HL-60/S4 treated with retinoic acid at 250 ng/mL for 4 days and 3 days (cell line): Measurements from ENCODE around the gene HSD3B1.
"Not testable (repeated sequence)": the region's sequence is repeated elsewhere in the genome, so short reads cannot be mapped to it uniquely, and the experiment has no call there.

Experiments used
- in situ Hi-C: fragments of 300-500 bp; cut with MboI; formaldehyde crosslinking; loops from 2 replicates; pipeline ENCODE4 v1.7.0; 2022; ENCODE audit warnings: low sequenced_read_pairs

The HSD3B1 gene

DNA sequence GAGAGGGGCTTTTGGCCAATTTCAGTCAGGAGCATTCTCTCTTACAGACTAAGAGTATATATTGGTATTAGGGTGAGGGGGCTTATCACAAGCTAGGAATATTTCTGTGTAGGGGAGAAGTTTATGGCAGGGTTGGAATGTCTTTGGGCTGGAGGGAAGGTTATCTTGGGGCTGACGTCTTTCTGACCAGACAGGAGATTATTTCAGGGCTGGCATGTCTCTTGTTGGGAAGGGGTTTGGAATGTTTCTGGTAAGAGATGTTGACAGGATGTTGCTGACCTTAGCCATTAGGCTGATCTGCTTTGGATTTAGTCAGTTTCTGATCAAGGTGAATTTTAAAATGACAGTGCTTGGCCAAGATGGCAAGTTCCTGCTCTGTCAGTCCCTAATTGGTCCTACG lies 17.8 kb upstream of the HSD3B1 start:
- in situ Hi-C loops, result no loop called here

DNA sequence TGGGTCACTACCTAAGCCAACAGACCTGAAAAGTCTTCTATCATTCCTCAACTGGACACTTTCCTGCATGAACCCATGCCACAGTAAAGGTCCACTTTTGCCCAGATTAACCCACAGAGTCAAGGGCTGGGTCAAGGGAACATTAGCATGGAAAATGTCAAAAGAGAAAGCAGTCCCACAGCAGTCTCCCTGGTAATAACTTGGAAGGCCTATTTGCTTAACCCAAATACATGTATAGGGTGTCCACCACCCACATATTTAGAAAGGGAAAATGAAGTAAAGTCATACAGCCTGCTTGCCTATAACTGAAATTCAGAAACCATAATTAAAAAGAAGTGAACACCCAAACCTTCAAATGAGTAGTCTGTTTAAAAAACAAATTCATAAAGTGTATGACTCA lies 16.1 kb upstream of the HSD3B1 start:
- in situ Hi-C loops, result no loop called here

DNA sequence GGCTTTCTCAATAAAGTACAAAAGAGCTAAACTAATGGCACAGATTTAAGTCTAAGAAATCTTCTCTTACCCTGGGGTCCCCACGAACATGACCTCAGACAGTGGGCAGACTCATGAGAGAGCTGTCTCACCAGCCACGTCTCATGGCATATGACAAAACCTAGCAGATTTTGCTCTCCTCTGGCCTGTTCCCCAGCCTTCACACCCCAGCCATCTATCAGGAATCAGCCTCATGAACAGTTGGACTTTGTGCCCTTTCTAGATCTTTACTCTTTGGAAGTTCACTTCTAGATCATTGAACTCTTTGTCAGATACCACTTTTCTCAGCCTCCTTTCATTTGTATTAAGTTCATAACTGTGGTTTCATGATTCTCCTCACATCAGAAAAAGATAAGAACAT lies 14.2 kb upstream of the HSD3B1 start:
- in situ Hi-C loops, result no loop called here

DNA sequence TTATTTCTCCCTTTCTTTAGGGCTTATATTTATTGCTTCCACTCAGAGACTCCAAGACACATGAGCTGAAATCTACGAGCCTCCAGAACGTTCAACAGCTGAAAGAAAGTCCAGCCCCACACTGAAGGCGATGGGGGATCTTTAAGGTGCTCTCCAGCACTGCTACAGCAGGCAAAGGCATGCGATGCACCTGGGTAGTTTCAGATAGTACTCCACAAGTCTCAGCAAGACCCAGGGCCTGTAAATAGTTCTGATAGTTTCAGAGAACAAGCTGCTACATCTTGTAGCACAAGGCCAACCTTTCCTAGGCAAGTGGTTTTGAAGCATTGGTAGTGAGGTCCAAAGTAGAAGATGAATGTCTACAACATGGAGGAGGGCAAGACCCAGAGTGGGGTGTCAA lies 2.2 kb upstream of the HSD3B1 start:
- in situ Hi-C loops, result no loop called here

DNA sequence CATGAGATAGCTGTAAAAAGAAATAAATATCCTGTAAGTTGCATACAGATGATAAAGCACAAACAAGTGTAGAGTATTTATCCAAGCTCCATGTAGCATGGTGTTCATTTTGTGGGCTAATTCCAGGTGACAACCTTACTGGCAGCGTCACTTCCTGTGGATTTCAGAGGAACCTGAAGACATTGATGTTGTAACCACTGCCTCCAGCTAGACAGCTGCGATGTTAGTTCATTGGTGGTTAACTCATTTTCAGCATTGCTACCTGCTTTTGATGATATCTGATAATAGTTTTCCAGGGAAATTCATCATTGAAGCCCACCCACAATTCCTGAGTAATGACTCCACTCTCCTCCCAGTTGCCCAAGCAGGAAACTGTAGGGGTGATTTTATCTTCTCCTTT lies 3.0 kb downstream of the HSD3B1 start:
- in situ Hi-C loops, result no loop called here

DNA sequence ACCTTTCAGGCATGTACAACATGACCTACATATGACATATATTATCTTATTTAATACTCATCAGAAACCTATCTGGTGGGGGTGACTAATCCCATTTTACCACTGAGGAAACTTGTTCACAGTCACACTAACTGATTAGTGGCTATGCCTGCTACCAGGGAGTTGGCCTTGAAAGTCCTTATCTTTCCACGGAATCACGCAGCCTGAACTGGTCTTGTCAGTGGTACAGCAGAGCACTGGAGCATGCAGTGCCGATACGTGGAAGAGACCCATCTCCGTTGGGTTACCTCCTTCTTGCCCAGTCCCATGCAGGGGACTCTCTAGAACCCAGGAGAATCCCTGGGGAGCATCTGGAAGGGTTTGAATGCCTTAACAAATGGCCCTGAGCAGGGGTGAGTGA lies 8.2 kb downstream of the HSD3B1 start:
- in situ Hi-C loops, result no loop called here

DNA sequence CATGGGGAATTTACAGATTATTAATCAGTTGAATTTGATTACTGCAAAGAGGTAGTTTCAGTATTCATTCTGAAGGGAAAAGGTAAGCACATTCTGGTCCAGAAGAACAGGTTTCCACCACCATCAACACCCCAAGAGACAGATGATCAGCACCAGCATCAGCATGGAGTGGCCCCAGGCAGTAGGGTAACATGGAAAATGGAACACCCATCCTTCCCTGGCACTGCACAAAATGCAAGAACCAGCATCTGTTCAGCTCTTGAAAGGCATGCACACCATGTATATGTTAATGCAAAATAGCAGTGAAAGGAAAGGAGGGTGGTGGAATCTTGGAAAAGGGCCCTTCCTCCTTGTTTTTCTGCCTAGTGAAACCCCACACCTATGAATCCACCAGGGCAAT lies 9.2 kb downstream of the HSD3B1 start:
- in situ Hi-C loops, result no loop called here

DNA sequence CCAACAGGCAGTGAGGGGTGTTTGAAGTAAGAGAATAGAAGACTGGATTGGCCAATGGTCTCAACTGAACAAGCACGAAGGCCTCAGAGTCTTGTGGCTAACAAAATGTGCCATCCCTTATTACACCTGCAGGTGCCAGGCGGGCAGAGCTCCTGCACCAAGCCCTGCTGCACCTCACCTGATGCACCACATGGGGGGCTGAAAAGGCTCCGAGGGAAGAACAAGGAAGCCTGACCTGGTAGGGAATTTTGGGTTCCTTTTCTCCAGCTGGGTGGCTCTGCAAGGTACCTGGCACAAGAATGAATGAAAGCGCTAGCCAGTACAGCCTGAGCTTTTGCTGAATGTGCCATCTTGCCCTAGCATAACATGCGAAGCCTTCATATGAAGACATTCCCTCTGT lies 9.7 kb downstream of the HSD3B1 start:
- in situ Hi-C loops, result no loop called here

DNA sequence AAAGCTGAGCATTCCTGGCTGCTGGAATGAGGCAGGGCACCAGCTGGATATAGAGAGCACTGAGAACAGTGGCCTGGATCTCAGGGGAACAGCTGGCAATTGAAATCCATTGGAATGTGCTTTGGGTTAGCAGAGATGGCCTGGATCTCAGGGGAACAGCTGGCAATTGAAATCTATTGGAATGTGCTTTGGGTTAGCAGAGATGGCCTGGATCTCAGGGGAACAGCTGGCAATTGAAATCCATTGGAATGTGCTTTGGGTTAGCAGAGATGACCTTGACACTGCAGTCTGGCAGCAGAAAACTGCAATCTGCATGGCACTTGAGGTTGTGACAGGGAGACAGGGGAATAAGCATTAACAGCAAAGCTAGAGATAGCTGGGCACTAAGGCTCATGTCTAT lies 10.7 kb downstream of the HSD3B1 start:
- in situ Hi-C loops, result not testable (repeated sequence)

DNA sequence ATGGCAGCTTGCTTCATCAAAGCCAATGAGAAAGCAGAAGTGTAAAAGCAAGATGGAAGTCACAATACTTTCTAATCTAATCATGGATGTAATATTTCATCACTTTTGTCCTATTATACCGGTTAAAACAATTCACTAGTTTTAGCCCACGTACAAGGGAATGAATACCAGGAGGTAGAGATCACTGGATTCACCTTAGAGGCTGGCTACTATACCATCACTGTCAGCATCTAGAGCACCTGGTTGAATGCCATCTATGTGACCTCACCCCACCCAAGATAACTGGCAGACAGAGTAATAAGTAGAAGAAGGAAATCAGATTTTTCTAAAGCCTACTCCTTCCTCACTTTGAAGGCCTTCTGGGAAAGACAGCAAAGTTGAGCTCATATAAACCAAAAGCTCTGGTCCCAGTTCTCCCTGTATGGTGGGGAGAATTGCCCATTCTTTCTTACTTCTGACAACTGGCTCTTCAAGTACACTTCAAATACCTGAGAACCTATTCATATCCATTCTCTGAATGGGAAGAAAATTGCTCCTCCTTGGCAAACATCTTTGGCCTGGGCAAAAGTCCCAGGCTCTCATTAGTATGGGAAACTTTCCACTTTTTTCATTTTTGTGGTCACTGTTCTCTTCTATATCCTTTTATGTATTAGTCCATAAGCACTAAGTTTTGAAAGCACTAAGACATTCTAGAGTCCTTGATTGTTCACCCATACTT lies 24.8 kb downstream of the HSD3B1 start:
- in situ Hi-C loops, result no loop called here

DNA sequence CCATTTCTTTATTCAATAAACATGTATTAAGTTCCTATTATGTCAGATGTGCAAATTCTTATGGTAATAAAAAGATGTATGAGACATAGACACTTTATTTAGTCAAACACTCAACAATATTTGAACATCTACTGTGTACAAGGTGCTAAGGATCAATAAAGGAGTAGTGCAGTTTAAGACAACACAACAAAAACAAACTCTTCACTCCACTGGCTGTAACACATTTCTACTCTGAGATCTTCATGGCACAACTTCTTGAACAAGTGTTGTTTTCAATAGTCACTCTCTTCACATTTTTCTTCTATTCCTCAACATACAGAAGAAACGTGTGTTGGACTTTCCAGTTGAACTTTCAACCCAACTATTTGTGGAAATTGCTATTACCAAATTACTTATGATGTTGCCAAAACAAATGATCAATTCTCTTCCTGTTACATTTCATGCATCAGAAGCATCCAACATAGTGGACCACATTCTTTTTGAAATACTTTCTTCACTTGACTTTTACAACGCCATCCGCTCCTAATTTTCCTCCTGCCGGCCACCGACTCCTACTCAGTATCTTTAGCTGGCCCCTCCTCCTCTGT lies 25.4 kb downstream of the HSD3B1 start:
- in situ Hi-C loops, result no loop called here

DNA sequence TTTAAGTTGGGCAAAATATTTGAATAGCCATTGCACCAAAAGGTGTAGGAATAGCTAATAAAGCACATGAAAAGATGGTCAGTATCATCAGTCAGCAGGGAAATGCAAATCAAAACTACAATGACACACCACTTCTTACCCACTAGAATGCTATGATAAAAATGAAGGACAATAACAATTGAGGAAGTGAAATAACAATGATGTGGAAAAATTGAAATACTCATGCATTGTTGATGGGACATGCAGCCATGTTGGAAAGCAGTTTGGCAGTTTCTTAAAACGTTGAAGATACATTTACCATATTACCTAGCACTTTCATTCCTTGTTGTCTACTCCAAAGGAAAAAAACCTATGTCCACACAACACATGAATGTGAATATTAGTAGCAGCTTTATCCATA lies 28.4 kb downstream of the HSD3B1 start:
- in situ Hi-C loops, result no loop called here

DNA sequence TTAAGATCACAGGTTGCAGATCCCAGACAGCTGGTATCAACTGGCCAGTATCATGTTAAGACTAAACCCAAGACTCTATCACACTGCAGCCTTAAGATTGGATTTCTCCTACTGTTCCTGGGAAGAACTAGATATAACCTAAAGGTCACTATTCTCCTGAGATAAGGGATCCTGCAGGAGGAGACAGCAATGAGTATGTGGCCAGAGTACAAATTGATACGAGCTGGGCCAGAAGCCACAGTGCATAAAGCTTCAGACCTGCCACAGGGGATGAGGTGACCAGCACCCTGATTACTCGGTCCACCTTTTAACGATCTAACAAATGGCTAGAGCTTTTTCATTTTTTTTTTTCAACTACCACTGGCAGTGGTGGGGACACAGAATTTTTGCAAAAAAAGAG lies 31.0 kb downstream of the HSD3B1 start:
- in situ Hi-C loops, result no loop called here

DNA sequence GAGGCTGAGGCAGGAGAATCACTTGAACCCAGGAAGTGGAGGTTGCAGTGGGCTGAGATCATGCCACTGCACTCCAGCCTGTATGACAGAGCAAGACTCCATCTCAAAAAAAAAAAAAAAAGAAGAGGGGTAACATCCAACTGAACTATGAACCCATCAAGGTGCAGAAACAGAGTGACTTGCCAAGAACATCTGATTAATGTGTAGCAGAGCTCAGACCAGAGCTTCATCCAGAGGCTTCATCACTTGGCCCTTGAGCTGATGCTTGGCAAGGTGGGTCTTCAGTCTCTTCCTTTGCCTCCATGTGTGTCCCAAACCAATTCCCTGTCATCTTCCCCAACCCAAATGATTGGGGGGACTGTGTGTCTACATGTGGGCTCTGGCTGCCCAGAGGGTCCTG lies 32.6 kb downstream of the HSD3B1 start:
- in situ Hi-C loops, result no loop called here

DNA sequence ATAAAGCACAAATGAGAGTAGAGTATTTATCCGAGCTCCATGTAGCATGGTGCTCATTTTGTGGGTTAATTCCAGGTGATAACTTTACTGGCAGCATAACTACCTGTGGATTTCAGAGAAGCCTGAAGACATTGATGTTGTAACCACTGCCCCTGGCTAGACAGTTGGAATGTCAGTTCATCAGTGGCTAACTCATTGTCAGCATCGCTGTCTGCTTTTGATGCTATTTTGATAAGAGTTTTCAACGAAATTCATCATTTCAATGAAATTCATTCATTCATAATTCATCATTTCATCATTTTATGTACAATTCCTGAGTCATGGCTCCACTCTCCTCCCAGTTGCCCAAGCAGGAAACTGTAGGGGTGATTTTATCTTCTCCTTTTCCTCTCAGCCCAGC lies 34.4 kb downstream of the HSD3B1 start:
- in situ Hi-C loops, result no loop called here

DNA sequence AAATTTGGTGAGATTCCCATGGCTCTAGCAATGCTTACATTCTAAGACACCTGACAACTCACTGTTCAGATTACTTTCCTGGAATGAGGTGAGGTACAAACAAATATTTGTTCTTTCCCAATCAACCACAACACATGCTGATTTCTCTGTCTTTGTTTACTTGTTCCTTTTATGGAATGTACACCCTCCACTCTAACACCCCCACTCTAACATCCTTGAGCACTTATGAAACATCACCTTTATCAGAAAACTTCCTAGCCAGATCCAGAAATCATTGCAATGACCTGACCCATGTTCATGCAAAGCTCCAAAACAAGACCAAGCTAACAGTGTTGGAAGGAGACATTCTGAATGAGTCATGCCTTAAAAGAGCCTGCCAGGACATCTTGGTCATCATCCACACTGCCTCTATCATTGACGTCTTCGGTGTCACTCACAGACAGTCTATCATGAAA lies 35.5 kb downstream of the HSD3B1 start:
- in situ Hi-C loops, result no loop called here

DNA sequence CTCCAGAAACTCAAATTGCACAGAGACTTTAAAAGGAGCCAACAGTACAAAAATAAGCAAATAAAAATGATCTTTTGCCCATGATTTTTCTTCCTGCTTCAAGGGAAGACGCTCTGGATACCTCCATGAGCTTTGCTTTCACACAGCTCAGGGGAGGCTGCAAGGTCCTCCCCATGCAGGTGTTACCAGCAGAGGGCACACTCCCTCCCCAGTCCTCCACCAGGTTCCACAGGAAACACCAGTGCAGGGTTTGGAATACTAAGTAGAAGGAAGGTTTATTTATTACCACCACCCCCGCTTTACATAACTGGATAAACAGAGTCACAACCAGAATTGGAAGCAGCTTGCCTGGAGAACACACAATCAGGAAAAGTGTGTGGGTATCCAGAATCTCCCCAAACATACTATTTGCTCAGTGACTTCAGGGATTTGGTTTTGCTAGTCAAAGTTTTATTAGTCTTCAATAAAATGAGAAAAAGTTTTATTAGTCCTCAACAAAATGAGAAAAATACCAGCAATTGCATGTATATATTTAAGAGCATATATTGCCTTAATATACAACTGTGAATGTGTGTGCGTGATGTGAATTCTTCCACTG lies 37.3 kb downstream of the HSD3B1 start:
- in situ Hi-C loops, result no loop called here

DNA sequence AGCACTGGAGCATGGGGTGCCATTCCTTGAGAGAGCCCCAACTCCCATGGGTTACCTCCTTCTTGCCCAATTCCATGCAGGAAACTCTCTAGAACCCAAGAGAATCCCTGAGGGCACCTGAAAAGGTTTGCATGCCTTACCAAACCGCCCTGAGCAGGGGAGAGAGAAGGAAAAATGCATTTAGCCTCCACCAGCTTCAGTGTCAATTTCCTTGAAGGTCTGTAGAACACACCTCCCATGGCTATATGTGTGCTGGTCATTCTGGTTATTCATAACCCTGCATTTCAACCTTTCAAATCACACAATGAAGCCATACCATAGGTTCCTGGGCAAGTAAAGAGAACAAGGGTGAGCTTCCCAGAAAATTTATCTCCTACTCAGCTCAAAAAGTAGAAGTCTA lies 39.6 kb downstream of the HSD3B1 start:
- in situ Hi-C loops, result no loop called here

DNA sequence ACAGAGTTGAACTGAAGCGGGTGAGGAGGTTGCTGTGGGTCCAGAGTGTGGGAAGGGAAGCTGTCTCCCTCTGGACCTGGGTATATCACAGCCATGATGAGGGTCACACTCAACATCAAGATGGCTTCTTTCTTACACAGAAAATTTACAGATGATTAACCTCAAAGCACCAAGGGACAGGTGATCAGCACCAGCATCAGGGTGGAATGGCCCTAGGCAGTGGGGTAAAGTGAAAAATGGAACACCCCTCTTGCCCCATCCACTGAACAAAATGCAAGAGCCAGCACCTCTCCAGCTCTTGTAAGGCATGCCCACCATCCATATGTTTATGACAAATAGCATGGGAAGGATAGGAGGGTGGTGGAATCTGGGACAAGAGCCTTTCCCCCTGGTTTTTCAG lies 40.3 kb downstream of the HSD3B1 start:
- in situ Hi-C loops, result no loop called here

DNA sequence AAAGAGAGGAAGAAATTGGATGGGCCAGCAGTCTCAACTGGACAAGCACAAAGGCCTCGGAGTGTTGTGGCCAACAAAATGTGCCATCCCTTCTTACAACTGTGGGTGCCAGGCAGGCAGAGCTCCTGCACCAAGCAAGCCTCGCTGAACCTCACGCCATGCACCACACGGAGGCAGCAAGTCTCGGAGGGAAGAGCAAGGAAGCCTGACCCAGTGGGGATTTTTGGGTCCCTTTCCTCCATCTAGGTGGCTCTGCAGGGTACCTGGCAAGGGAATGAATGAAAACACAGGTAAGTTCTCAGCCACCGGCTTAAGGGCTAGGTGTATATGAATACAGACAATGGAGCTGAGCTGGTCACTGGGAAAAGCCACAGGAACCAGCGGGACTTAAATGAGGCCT lies 40.8 kb downstream of the HSD3B1 start:
- in situ Hi-C loops, result no loop called here

DNA sequence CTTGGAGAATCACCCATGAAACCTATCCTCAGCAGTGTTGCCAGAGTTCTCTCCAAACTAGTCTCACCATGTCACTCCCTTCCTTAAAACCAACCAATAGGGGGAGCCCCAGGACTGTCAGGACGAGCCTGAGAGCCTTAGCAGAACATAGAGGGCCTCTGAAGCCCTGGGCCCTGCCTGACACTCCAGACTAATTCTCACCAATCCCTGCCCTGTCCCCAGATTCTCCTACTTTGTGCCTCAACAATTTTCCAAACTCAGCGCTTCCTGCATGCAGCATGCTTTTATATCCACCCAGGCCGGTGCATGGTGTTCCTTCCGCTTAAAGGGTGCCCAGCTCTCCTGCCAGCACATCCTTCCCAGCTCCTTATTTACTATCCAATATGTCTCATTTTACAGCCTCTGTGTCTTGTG lies 42.7 kb downstream of the HSD3B1 start:
- in situ Hi-C loops, result no loop called here

DNA sequence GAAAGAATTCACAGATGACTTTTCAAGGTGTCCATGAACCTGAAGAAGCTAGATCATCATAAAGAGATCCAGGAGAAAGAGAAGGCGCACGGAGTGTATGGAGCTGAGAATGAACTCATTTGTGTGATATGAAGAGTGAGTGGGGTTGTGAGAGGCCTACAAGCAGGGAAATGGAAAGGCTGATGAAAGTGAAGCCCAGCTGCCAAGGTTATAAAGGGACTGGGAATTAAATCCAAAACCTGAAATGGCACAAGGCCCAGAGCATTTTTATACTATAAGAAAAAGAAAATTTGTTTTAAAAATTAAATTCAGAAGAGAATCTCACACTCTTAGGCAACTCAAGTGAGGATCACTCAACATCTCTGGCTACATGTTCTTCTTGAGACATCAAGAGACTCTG lies 43.4 kb downstream of the HSD3B1 start:
- in situ Hi-C loops, result no loop called here

DNA sequence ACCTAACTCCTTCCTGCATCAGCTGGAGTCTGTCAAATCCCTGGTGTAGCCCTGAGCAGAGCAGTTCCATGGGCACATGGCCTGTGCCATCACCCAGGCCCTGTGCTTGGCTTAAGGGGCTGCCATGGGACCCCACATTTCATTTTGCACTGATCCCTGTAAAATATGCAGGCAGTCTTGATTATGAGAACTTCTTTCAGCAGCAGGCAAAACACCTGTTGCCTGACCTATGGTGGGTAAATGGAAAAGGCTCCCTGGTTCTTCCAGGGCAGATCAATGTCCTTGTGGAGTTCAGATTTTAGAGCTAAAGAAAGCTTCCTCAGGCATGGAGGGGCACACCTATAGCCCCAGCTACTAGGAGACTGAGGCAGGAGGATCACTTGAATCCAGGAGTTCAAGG lies 44.2 kb downstream of the HSD3B1 start:
- in situ Hi-C loops, result no loop called here
